ENCODE data around the gene PLPP4. TPM values are rescaled to one million over a fixed set of nuclear protein-coding genes. Genes with fewer than 3 reads are reported as not detected.

The PLPP4 gene
- total and polyA plus RNA-seq, 10 of the 15 experiments (the other 5 are each of a cell fraction or from before 2014, with no cell fraction given): 0.08 to 3.1 (median 0.26) TPM; not detected in 3

- DNase-seq (ENCODE audit: low read depth, low spot score): no peak
- FAIRE-seq: no peak
- Histone ChIP-seq H4K20me1 (ENCODE audit: control insufficient read depth, insufficient read depth) (no peaks in the 10 kb centered on the region), H3K4me1 (ENCODE audit: control insufficient read depth, insufficient read depth, low read length) (peaks cover 5% of the 10 kb centered on the region; the same call in 1 of the 2 replicates), H3K4me2 (ENCODE audit: control insufficient read depth, insufficient read depth) (no peak overlapping the region), H3K36me3 (ENCODE audit: control insufficient read depth in 2 of 2, insufficient read depth in 2 of 2, low read length in 1 of 2) (no peaks in the 10 kb centered on the region), H3K9me3 (replicated peaks; ENCODE audit: control insufficient read depth, insufficient read depth, low read length) (no peaks in the 10 kb centered on the region; the same call in 2 of the 3 replicates), H3K9ac (ENCODE audit: control insufficient read depth, insufficient read depth, low read length) (no peak overlapping the region), H3K27me3 (replicated peaks in 1 of 2; ENCODE audit: control insufficient read depth in 2 of 2, insufficient read depth in 2 of 2, low read length in 1 of 2) (no peaks in the 10 kb centered on the region), H3K79me2 (ENCODE audit: control insufficient read depth, insufficient read depth, low read length) (no peaks in the 10 kb centered on the region), H3K27ac (ENCODE audit: control insufficient read depth, insufficient read depth) (no peak overlapping the region), H2AFZ (ENCODE audit: control insufficient read depth, low read depth, low read length) (no peak overlapping the region), H3K4me3 (no peak overlapping the region)
- in situ Hi-C loops (cut with MboI) (no loop called here), intact Hi-C loops (cut with micrococcal nuclease; ENCODE audit: unreplicated experiment) (no loop called here)
- ChIA-PET POLR2A (no interaction called here), RAD21 (ENCODE audit: unreplicated experiment) (no interaction called here), SMC1A (ENCODE audit: uncharacterized antibody, unreplicated experiment) (interaction anchor here (1.3 kb wide), 1 partner anchor 13 kb away, joined by 4 read pairs; no protein-coding TSS in a partner anchor), CTCF (no interaction called here)
- ATAC-seq: no peak
- 34% methylated on average over 3 of the region's 3 CpGs for WGBS (ENCODE audit: insufficient coverage, insufficient replicate concordance, low lambda C conversion rate, missing lambda C conversion rate)
- BruUV-seq (replicated peaks): no TSS peak
- TF ChIP-seq FOXM1 (IDR thresholded peaks at IDR 0.05; ENCODE audit: low read depth, low read length) (no peak), EGR1 (IDR thresholded peaks at IDR 0.05; ENCODE audit: borderline replicate concordance in 1 of 2, low read depth in 2 of 2, low read length in 2 of 2) (no peak), NFXL1 (IDR thresholded peaks at IDR 0.05; ENCODE audit: borderline replicate concordance) (no peak), RFX5 (IDR thresholded peaks at IDR 0.05; ENCODE audit: low read depth, low read length) (no peak), IKZF1 (conservative IDR thresholded peaks at IDR 0.05) (no peak), ZBED1 (IDR thresholded peaks at IDR 0.05; ENCODE audit: borderline replicate concordance) (no peak), CTCF (IDR thresholded peaks at IDR 0.05 in 2 of 3, conservative IDR thresholded peaks at IDR 0.05 in 1 of 3; ENCODE audit: control insufficient read depth in 2 of 3, extremely low read depth in 1 of 3, insufficient read depth in 1 of 3, low read depth in 3 of 3, low read length in 3 of 3) (no peak), ZNF207 (IDR thresholded peaks at IDR 0.05; ENCODE audit: borderline replicate concordance) (no peak), CHD2 (IDR thresholded peaks at IDR 0.05; ENCODE audit: borderline replicate concordance, low read depth, low read length) (no peak)
These were observed 49.6 kb downstream of the PLPP4 start for GRCh38 chr10:120506674-120507073.

All from GM12878 (cell line).